ENCODE measurements around the gene UGT3A2. TPM values are rescaled to one million over a fixed set of nuclear protein-coding genes. Genes with fewer than 3 reads are reported as not detected.

The UGT3A2 gene
- total RNA-seq, 4 donors from 2014 or later, result not detected

- no peak for DNase-seq (ENCODE audit: low spot score)
- TF ChIP-seq, protein P1, sequence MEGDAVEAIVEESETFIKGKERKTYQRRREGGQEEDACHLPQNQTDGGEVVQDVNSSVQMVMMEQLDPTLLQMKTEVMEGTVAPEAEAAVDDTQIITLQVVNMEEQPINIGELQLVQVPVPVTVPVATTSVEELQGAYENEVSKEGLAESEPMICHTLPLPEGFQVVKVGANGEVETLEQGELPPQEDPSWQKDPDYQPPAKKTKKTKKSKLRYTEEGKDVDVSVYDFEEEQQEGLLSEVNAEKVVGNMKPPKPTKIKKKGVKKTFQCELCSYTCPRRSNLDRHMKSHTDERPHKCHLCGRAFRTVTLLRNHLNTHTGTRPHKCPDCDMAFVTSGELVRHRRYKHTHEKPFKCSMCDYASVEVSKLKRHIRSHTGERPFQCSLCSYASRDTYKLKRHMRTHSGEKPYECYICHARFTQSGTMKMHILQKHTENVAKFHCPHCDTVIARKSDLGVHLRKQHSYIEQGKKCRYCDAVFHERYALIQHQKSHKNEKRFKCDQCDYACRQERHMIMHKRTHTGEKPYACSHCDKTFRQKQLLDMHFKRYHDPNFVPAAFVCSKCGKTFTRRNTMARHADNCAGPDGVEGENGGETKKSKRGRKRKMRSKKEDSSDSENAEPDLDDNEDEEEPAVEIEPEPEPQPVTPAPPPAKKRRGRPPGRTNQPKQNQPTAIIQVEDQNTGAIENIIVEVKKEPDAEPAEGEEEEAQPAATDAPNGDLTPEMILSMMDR (IDR thresholded peaks at IDR 0.05), result no peak
- peak; percentile 57 for ATAC-seq (ENCODE audit: low FRiP score)
Measured at GRCh38 chr5:36079200-36079781, 12.6 kb upstream of the UGT3A2 start.

DNA sequence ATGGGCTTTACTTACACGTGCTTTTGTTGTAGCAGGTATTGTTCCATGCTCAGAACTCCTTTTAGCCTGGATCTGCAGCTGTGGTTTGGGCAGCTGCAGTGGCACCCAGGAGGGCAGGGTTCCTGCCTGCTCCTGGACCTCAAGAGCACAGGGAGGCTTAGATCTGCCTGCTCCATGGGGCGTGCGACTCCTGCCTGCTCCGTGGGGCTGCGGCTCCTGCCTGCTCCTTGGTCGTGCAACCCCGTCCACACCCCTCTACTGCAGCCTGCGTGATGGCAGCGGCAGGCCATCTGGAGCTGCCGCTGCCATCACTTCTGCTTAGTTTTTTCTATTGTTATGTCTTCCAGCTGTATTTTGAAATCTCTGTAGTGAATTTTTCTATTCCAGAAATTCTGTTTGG lies 11.7 kb upstream of the UGT3A2 start:
- DNase-seq (ENCODE audit: low spot score) (no peak), ATAC-seq (ENCODE audit: low FRiP score) (no peak)
- TF ChIP-seq, protein P1 (IDR thresholded peaks at IDR 0.05), result no peak

GRCh38 chr5:36073595-36074216 lies 7.0 kb upstream of the UGT3A2 start:
- TF ChIP-seq, protein P1 (IDR thresholded peaks at IDR 0.05), result no peak
- no peak for ATAC-seq (ENCODE audit: low FRiP score)
- no peak for DNase-seq (ENCODE audit: low spot score)

DNA sequence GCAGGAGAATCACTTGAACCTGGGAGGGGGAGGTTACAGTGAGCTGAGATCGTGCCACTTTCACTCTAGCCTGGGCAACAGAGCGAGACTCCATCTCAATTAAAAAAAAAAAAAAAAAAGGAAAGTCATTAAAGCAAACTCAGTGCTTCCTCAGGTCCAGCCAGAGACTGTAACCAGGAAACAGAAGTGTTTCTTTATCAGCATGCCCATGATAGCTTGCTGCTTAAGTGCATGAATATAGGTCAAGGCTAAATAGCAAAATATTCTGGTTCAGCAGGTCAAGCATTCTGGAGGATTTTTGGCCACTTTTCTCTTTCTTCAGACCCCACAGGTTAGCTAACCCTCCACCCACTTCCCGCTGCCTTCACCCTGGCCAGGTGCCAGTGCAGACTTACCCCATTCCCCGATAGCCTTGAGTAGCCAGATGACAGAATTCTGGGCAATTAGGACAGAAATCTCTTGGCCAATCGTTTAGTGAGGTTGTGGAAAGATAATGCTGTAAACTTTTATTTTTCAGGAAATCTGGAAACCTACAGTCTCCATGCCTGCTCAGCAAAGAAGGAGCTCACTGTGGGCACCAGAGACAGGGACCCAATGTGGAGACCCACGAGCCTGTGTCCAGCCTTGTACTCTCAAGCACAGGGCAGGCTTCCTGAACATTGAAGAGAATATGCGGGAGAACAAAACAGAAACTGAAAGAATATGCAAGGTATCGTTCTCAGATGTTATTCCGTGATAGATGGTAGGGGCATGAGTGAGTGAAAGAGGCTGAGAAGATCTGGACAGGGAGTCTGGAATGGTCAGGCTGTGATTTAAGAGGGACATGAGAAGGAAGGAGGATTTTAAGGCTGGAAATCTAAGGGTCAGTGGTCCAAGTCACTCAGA lies 4.2 kb upstream of the UGT3A2 start:
- no peak for ATAC-seq (ENCODE audit: low FRiP score)
- DNase-seq (ENCODE audit: low spot score), result no peak
- TF ChIP-seq, protein P1 (IDR thresholded peaks at IDR 0.05), result no peak

DNA sequence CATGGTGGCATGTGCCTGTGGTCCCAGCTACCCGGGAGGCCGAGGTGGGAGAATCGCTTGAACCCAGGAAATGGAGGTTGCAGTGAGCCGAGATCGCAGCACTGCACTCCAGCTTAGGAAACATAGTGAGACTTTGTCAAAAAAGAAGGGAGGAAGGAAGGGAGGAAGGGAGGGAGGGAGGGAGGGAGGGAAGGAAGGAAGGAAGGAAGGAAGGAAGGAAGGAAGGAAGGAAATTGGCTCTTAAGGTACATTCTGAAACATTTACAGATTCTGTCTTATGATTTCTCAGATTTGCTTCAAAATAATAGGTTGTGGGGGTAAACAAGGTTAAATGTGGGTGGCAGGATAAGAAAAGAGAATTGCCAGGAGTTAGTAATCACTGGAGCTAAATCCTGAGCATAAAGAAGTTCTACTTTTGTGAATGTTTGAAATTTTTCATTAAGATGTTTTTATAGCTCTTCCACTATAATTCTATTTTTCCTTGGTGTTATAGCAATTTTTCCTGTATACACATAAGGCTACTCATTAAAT lies 2.1 kb upstream of the UGT3A2 start:
- TF ChIP-seq, protein P1 (IDR thresholded peaks at IDR 0.05), result no peak
- ATAC-seq (ENCODE audit: low FRiP score) (no peak), DNase-seq (ENCODE audit: low spot score) (no peak)

- no peak for DNase-seq (ENCODE audit: low spot score)
- no peak for ATAC-seq (ENCODE audit: low FRiP score)
- TF ChIP-seq, protein P1 (IDR thresholded peaks at IDR 0.05), result no peak
Measured at GRCh38 chr5:36066001-36066539, 612 bp downstream of the UGT3A2 start.

Measured in omental fat pad (tissue), 4 donors.